CD4-positive, alpha-beta T cell (primary cell): Measurements from ENCODE around the gene TMPRSS9. TPM values are rescaled to one million over a fixed set of nuclear protein-coding genes. Genes with fewer than 3 reads are reported as not detected.

Experiments
- ATAC-seq: fragments of 200-7000 bp; cut with Tn5 transposase; one replicate; pipeline ENCODE4 v1.10.0; 2022; ENCODE audit warnings: mild to moderate bottlenecking; ENCODE audit not compliant: poor library complexity
- CTCF ChIA-PET: fragments of 350-600 bp; sonication (Branson Sonifier 250); formaldehyde crosslinking; loops from one replicate; lab custom pipeline; 2021; ENCODE audit warnings: antibody characterized with exemption, inconsistent platforms; lab: Charles Lee
- POLR2A ChIA-PET: fragments of 350-600 bp; sonication (Branson Sonifier 250); formaldehyde crosslinking; loops from one replicate; lab custom pipeline; 2021; ENCODE audit warnings: antibody characterized with exemption, inconsistent platforms; lab: Charles Lee
- DNase-seq, 14 experiments: peaks; one replicate each; pipeline ENCODE4 v3.0.0-alpha.2; 2013 to 2020; ENCODE audit warnings: mixed read lengths in 2 of 14
- H3K27ac ChIP-seq, 2 donors: one replicate each; pipeline versions ENCODE4 v1.5.1 to v1.7.0; 2013; ENCODE audit warnings: low read length in 2 of 2, low read depth in 1 of 2, mild to moderate bottlenecking in 1 of 2
- H3K27me3 ChIP-seq, 2 experiments: 1 replicate in 1 of 2; 2 replicates in 1 of 2; pipeline versions ENCODE4 v1.6.1 to v1.7.0; 2013; ENCODE audit warnings: low read length in 2 of 2, control low read depth in 1 of 2, mild to moderate bottlenecking in 1 of 2, moderate library complexity in 1 of 2; ENCODE audit not compliant: insufficient read depth in 2 of 2, control insufficient read depth in 1 of 2
- H3K36me3 ChIP-seq: one replicate; pipeline ENCODE4 v1.6.1; 2013; ENCODE audit warnings: low read length, control low read depth; ENCODE audit not compliant: insufficient read depth
- H3K4me1 ChIP-seq: one replicate; pipeline ENCODE4 v1.6.1; 2013; ENCODE audit warnings: low read length, control low read depth; ENCODE audit not compliant: insufficient read depth
- H3K4me3 ChIP-seq: one replicate; pipeline ENCODE4 v1.5.1; 2013; ENCODE audit warnings: mild to moderate bottlenecking, low read length, moderate library complexity
- H3K9me3 ChIP-seq, 2 experiments: 1 replicate in 1 of 2; 2 replicates in 1 of 2; pipeline versions ENCODE4 v1.6.1 to v1.7.0; 2013; ENCODE audit warnings: low read length in 2 of 2, mild to moderate bottlenecking in 2 of 2, control low read depth in 1 of 2, moderate library complexity in 1 of 2; ENCODE audit not compliant: control insufficient read depth in 1 of 2, insufficient read depth in 1 of 2
- H3K27ac Mint-ChIP-seq: one replicate; pipeline ENCODE4 v1.8.0; 2020; ENCODE audit warnings: mixed read lengths
- H3K27me3 Mint-ChIP-seq: one replicate; pipeline ENCODE4 v1.8.0; 2021; ENCODE audit warnings: mixed read lengths
- H3K36me3 Mint-ChIP-seq: one replicate; pipeline ENCODE4 v1.8.0; 2021; ENCODE audit warnings: low read depth, mixed read lengths
- H3K4me1 Mint-ChIP-seq: one replicate; pipeline ENCODE4 v1.8.0; 2021; ENCODE audit warnings: low read depth, mixed read lengths
- H3K4me3 Mint-ChIP-seq: one replicate; pipeline ENCODE4 v1.8.0; 2020; ENCODE audit warnings: mild to moderate bottlenecking, mixed read lengths
- H3K9me3 Mint-ChIP-seq: one replicate; pipeline ENCODE4 v1.8.0; 2020; ENCODE audit warnings: mixed read lengths
- intact Hi-C, 2 experiments: fragments of 100-400 bp; cut with DNase I in 1 of 2; cut with micrococcal nuclease in 1 of 2; formaldehyde crosslinking; loops; one replicate each; pipeline versions ENCODE4 v1.15.1 to v1.9.0; 2023 to 2025; cut with DNase I, micrococcal nuclease
- total RNA-seq, 174 experiments: library from RNA in 2 of 174; stranded (reverse) in 2 of 174; gene quantifications; one replicate each; pipeline ENCODE4 v1.2.3 and lab custom pipeline; 2021 to 2026
- TF ChIP-seq, protein P1 (sequence below): fragments of 200-600 bp; IDR thresholded peaks from one replicate; pipeline ENCODE4 v1.8.0; 2022; ENCODE audit warnings: antibody characterized with exemption, mild to moderate bottlenecking

TMPRSS9 gene
- total RNA-seq, 2 experiments from 2014 or later = not detected

DNA sequence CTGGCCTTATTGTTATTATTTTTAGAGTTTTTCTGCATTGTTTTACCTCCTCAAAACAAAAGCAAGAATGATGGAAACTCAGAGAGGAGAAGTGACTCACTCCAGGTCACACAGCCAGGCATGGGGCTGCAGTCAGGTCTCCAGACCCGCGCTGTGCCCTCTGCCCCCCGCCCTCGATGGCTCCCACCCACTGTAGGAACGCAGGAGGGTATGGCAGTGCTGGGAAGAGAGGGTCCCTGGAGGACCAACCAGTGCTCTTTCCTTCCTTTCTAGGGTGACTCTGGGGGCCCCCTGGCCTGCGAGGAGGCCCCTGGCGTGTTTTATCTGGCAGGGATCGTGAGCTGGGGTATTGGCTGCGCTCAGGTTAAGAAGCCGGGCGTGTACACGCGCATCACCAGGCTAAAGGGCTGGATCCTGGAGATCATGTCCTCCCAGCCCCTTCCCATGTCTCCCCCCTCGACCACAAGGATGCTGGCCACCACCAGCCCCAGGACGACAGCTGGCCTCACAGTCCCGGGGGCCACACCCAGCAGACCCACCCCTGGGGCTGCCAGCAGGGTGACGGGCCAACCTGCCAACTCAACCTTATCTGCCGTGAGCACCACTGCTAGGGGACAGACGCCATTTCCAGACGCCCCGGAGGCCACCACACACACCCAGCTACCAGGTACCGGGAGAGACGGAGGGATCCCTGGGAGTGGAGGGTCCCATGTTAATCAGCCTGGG, 61.7 kb downstream of the TMPRSS9 start:
- CTCF ChIA-PET = no interaction called here
- H3K4me3 ChIP-seq = no peak overlapping the region
- H3K36me3 Mint-ChIP-seq = no peaks in the 10 kb centered on the region

DNA sequence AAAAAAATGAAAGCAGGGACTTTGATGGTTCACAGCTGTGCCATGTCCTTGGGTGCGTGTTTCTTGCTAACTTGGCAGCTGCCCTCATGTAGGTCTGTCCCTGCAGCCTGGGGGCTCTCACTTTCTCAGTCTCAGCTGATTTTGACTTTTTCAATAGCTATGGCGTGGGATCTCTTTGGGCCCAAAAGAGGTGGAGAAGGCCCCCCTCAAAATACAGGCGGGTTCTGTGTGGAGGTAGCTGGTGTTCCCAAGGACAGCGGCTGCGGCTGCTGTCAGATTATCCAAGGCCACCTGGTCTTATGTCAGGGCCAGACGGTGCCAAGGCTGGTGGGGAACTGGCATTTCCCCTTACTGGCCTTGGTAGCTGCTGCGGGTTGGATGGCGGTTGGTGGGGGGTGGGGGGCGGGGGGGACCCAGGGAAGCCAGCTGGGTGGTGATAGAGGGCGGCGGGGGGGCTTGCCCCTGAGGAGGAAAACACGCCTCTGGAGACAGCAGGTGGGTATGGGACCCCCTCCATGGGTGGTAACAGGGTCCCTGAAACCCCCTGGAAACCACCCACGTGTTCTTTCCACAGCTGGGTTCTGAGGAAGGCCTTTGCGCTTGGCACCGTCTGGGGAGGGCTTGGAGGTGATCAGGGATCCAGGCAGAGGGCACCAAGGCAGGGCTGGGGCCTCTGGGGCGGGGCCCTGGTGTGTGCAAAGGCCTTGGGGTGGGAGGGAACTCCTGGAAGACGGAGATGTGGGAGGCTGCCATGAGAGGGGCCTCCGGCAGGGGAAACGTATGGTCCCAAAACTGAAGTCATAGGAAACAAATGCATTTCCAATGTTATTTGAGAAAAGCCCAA, 63.2 kb downstream of the TMPRSS9 start:
- no peak overlapping the region for H3K4me3 Mint-ChIP-seq
- H3K36me3 Mint-ChIP-seq = peaks cover 9% of the 10 kb centered on the region
- Histone ChIP-seq H3K4me1 (peaks cover 29% of the 10 kb centered on the region), H3K27me3 (no peaks in the 10 kb centered on the region), H3K36me3 (peaks cover 15% of the 10 kb centered on the region), H3K9me3 (no peaks in the 10 kb centered on the region), H3K4me3 (no peak overlapping the region), H3K27ac (no peak overlapping the region)
- TF ChIP-seq, protein P1, sequence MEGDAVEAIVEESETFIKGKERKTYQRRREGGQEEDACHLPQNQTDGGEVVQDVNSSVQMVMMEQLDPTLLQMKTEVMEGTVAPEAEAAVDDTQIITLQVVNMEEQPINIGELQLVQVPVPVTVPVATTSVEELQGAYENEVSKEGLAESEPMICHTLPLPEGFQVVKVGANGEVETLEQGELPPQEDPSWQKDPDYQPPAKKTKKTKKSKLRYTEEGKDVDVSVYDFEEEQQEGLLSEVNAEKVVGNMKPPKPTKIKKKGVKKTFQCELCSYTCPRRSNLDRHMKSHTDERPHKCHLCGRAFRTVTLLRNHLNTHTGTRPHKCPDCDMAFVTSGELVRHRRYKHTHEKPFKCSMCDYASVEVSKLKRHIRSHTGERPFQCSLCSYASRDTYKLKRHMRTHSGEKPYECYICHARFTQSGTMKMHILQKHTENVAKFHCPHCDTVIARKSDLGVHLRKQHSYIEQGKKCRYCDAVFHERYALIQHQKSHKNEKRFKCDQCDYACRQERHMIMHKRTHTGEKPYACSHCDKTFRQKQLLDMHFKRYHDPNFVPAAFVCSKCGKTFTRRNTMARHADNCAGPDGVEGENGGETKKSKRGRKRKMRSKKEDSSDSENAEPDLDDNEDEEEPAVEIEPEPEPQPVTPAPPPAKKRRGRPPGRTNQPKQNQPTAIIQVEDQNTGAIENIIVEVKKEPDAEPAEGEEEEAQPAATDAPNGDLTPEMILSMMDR = no peak
- DNase-seq (peak in 1 of 14 experiments; percentile 33), ATAC-seq (no peak)
- ChIA-PET POLR2A (interaction anchor here (1.5 kb wide), 1 partner anchor 33 kb away, joined by 4 read pairs; the partner anchor contains the start of gene LMNB2), CTCF (interaction anchor here (0.7 kb wide), 1 partner anchor 1006 kb away, joined by 3 read pairs; no protein-coding TSS in a partner anchor)
- H3K9me3 Mint-ChIP-seq = no peaks in the 10 kb centered on the region
- peaks cover 15% of the 10 kb centered on the region for H3K4me1 Mint-ChIP-seq
- no peaks in the 10 kb centered on the region for H3K27me3 Mint-ChIP-seq
- no peak overlapping the region for H3K27ac Mint-ChIP-seq
- intact Hi-C loops = no loop called here

More for the DNA sequence above, 61.7 kb downstream of the TMPRSS9 start:
- ATAC-seq = no peak
- TF ChIP-seq, protein P1 = no peak
- H3K4me1 ChIP-seq = peaks cover 17% of the 10 kb centered on the region
- H3K27me3 Mint-ChIP-seq = no peaks in the 10 kb centered on the region
- H3K4me3 Mint-ChIP-seq = no peak overlapping the region
- no peaks in the 10 kb centered on the region for H3K9me3 Mint-ChIP-seq
- no peaks in the 10 kb centered on the region for H3K27me3 ChIP-seq
- POLR2A ChIA-PET = no interaction called here
- H3K4me1 Mint-ChIP-seq = peaks cover 5% of the 10 kb centered on the region
- no peak for DNase-seq
- intact Hi-C loops = no loop called here
- peaks cover 15% of the 10 kb centered on the region for H3K36me3 ChIP-seq
- H3K9me3 ChIP-seq = no peaks in the 10 kb centered on the region
- H3K27ac ChIP-seq = no peak overlapping the region
- no peak overlapping the region for H3K27ac Mint-ChIP-seq

DNA sequence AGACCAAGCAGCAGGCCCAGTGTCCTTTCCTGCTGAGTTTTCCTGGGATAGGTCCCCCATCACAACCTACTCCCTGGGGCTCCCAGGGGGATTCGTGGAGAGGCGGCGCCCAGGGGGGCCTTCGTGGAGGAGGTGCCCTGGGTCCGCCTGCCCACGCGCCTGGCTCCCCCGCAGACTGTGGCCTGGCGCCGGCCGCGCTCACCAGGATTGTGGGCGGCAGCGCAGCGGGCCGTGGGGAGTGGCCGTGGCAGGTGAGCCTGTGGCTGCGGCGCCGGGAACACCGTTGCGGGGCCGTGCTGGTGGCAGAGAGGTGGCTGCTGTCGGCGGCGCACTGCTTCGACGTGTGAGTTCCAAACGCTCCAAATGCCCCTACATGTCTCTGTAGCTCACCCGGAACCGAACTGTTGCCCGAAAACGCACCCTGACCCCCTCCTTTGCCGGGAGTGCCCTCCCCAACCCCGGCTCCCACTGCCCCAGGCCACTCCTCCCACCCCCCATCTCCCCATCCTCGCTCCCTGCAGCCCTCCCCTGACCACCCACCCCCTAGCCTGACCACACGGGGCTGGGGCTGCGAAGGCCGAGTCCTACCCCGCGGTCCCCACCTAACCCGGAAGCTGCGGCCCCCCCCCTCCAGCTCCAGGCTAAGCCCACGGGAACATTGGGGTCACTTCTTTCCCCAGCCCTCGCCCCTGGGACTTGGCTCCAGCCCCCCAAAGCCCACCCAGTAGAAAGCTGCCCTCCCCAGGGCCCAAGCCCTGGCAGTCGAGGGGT, 64.0 kb downstream of the TMPRSS9 start:
- Histone ChIP-seq H3K27me3 (no peaks in the 10 kb centered on the region), H3K4me1 (peaks cover 31% of the 10 kb centered on the region), H3K9me3 (no peaks in the 10 kb centered on the region), H3K4me3 (no peak overlapping the region), H3K36me3 (peaks cover 15% of the 10 kb centered on the region), H3K27ac (no peak overlapping the region)
- intact Hi-C loops = no loop called here
- no peak overlapping the region for H3K27ac Mint-ChIP-seq
- peaks cover 15% of the 10 kb centered on the region for H3K4me1 Mint-ChIP-seq
- DNase-seq (peak in 1 of 14 experiments; percentile 33), ATAC-seq (no peak)
- CTCF ChIA-PET = no interaction called here
- H3K36me3 Mint-ChIP-seq = peaks cover 9% of the 10 kb centered on the region
- H3K4me3 Mint-ChIP-seq = no peak overlapping the region
- no peaks in the 10 kb centered on the region for H3K9me3 Mint-ChIP-seq
- TF ChIP-seq, protein P1 = no peak
- H3K27me3 Mint-ChIP-seq = no peaks in the 10 kb centered on the region
- POLR2A ChIA-PET = interaction anchor here (1.5 kb wide), 1 partner anchor 33 kb away, joined by 4 read pairs; the partner anchor contains the start of gene LMNB2
